ENCODE measurements around the gene PIEZO2.
"Not testable (repeated sequence)": the region's sequence is repeated elsewhere in the genome, so short reads cannot be mapped to it uniquely, and the experiment has no call there.

PIEZO2 gene

DNA sequence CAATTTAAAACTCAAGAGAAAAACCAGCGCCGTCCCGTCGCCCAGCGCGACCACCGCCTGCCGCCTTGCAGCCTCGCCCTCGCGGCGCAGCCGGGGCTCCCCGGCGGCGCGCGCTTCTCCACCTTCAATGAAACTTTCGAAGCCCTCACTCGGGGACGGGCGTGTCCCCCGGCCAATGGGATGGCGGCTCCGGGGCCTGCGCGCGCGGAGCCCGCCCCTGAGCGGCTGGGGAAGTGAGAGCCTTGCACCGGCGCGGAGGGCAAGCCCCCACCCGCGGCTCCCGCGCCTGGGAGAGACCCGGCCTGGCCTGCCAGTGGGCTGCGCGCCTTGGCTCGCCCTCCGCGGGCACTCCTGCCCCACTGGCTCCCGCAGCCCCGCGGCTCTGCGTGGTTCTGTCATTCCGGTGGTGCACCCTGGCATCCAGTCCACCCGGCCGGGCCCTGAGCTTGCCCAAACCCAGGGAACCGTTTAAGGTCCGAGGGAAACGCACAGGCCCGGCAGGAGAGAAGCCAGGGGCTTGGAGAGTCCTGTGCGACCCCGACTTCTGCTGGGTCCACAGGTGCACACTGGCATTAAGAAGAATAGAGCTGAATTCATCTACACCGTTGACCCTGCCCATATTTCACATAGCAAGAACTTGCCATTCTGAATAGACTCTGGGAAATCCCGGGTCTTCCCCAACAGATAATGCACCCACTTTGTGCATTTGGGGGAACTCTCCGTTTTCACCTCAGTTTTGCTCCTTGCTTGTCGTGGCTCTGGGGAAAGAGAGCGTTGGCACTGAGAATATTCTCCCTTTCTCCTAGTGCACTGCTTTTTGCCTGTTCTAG is at the start of gene PIEZO2:
PIEZO2 (minus strand) TSS at position 129 of the 830 bp plus-strand sequence. CDS start 981 bp downstream, outside the sequence.
- Histone ChIP-seq H3K4me1 (no peaks in the 10 kb centered on the region), H3K27me3 (ENCODE audit: low read depth) (no peaks in the 10 kb centered on the region), H3K4me3 (no peak within 1 kb of the TSS), H3K9me3 (no peaks in the 10 kb centered on the region), H3K36me3 (replicated peaks) (no peaks in the 10 kb centered on the region)
- no peak for DNase-seq (ENCODE audit: low spot score in 2 of 2)
- in situ Hi-C loops (cut with MboI; ENCODE audit: low sequenced_read_pairs): no loop called here

DNA sequence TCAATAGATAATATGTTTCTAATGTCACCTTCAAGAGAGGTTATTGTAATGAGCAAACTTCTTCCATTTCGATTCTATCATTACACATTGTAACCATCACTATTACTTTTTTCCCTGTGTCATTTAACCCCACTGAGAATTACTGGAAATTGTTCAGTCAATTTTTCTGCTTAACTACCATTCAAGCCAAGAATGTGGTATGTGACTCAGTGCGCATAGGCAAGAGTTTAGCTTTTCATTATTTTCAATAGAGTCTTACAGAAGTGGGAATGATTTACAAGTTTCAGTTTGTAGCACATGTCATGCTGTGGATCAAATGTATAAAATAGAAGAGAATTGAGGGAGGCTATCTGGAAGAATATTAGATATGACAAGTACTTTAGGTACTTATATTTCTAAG is 34.3 kb upstream of the PIEZO2 start:
- in situ Hi-C loops (cut with MboI; ENCODE audit: low sequenced_read_pairs): no loop called here
- H3K4me3 ChIP-seq: no peak overlapping the region
- H3K4me1 ChIP-seq: no peaks in the 10 kb centered on the region
- H3K36me3 ChIP-seq (replicated peaks): no peaks in the 10 kb centered on the region
- no peaks in the 10 kb centered on the region for H3K27me3 ChIP-seq (ENCODE audit: low read depth)
- H3K9me3 ChIP-seq: no peaks in the 10 kb centered on the region
- DNase-seq (ENCODE audit: low spot score in 2 of 2): no peak

DNA sequence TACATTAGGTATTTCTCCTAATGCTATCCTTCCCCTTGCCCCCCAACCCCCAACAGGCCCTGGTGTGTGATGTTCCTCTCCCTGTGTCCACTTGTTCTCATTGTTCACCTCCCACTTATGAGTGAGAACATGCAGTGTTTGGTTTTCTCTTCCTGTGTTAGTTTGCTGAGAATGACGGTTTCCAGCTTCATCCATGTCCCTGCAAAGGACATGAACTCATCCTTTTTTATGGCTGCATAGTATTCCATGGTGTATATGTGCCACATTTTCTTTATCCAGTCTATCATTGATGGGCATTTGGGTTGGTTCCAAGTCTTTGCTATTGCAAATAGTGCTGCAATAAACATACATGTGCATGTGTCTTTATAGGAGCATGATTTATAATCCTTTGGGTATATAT is 32.3 kb upstream of the PIEZO2 start:
- DNase-seq (ENCODE audit: low spot score in 2 of 2); H3K9me3 ChIP-seq; H3K27me3 ChIP-seq (ENCODE audit: low read depth); in situ Hi-C loops (cut with MboI; ENCODE audit: low sequenced_read_pairs); H3K4me3 ChIP-seq; H3K36me3 ChIP-seq (replicated peaks); H3K4me1 ChIP-seq: not testable (repeated sequence)

DNA sequence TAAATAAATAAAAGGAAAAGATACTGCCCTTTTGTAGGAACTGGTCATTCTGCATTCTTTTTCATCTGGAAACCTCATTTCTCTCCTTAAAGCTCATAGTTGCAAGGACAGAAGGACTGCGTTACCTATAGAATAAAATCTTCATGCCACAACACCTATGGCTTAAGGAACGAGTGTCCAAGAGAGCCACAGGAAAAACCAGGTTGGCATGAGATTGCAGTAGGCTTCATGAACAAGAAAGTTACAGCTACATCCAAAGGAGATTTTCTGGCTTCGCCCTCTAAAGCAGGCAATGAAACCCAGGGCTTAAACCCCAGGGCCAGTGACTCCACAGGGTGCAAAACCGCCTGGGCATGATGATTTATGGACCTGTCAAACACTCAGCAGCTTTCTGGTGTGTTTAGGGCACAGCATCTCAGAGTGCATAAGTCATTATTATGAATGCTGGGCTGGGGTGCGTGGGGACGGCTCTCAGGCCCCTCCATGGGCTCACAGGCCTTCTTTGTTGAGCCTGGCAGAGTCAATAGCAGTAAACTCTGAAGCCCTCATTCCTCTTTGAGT is 30.7 kb upstream of the PIEZO2 start:
- H3K36me3 ChIP-seq (replicated peaks): no peaks in the 10 kb centered on the region
- no peak for DNase-seq (ENCODE audit: low spot score in 2 of 2)
- H3K4me3 ChIP-seq: no peak overlapping the region
- H3K27me3 ChIP-seq (ENCODE audit: low read depth): no peaks in the 10 kb centered on the region
- no peaks in the 10 kb centered on the region for H3K9me3 ChIP-seq
- in situ Hi-C loops (cut with MboI; ENCODE audit: low sequenced_read_pairs): no loop called here
- H3K4me1 ChIP-seq: no peaks in the 10 kb centered on the region

DNA sequence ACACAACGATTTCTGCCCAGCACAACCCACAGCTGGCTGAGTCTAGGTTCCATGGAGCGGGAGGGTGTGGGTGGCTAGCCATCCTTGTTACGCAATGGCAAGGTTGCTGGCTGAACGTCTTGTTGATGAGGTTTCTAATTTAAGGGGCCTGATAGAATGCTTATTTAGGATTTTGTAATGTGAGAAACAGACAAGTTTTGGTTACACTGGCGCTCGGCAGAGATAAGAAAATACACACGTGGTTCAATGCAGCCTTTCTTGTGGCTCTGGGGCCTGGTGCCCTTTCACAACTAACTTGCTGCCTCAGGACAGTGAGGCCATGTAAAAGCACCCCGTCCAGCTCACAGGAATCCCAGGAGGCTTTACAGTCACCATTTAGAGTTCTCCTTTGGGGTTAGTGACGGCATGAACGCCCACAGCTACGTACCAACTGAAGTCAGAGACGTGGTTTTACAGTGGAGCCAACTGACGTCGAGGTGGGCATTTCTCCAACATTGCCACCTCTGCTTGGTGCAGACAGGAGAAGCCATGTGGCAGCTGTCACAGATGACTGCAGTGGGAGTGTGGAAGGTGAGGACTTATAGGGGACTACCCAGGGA is 29.7 kb upstream of the PIEZO2 start:
- Histone ChIP-seq H3K27me3 (ENCODE audit: low read depth) (no peaks in the 10 kb centered on the region), H3K9me3 (no peaks in the 10 kb centered on the region), H3K4me3 (no peak overlapping the region), H3K4me1 (no peaks in the 10 kb centered on the region), H3K36me3 (replicated peaks) (no peaks in the 10 kb centered on the region)
- in situ Hi-C loops (cut with MboI; ENCODE audit: low sequenced_read_pairs): no loop called here
- no peak for DNase-seq (ENCODE audit: low spot score in 2 of 2)

DNA sequence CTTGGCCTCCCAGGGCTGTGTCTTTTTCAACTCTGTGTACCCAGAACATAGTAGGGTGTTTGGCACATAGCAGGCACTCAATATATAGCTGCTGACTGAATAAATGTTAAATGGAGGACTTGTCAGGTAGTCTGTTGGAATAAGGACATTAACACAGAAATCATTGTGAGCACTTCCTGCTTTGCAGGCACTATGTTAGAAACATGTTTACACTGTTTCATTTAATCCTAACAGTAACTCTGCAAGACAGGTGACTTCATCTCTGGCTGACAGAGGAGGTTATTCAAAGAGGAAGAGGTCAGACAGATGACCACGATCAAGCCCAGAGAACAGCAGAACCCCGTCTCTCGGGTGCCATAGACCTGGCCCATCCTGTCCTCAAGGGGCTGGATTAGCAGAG is 28.0 kb upstream of the PIEZO2 start:
- H3K4me3 ChIP-seq: no peak overlapping the region
- H3K4me1 ChIP-seq: no peaks in the 10 kb centered on the region
- DNase-seq (ENCODE audit: low spot score in 2 of 2): no peak
- no peaks in the 10 kb centered on the region for H3K9me3 ChIP-seq
- no peaks in the 10 kb centered on the region for H3K27me3 ChIP-seq (ENCODE audit: low read depth)
- in situ Hi-C loops (cut with MboI; ENCODE audit: low sequenced_read_pairs): no loop called here
- no peaks in the 10 kb centered on the region for H3K36me3 ChIP-seq (replicated peaks)

DNA sequence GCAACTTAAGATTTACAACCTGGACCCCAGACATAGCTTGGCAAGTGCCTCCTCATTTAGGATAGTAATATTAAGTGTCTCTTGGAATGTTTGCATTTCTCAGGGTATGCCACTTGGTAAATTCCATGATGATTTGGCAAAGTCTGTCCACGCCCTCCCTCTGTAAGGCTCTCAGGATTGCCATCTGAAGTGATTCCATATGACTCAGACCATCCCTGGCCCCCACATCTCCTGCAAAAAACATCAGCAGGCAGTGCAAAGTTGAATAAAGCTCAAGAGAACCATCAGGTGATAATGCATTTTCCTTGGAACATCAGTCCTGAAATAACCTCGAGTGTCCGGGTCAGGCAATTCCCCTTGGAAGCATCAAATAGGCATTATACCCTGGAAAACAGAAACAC is 27.1 kb upstream of the PIEZO2 start:
- Histone ChIP-seq H3K27me3 (ENCODE audit: low read depth) (no peaks in the 10 kb centered on the region), H3K9me3 (no peaks in the 10 kb centered on the region), H3K4me1 (no peaks in the 10 kb centered on the region), H3K4me3 (no peak overlapping the region), H3K36me3 (replicated peaks) (no peaks in the 10 kb centered on the region)
- in situ Hi-C loops (cut with MboI; ENCODE audit: low sequenced_read_pairs): no loop called here
- DNase-seq (ENCODE audit: low spot score in 2 of 2): no peak

DNA sequence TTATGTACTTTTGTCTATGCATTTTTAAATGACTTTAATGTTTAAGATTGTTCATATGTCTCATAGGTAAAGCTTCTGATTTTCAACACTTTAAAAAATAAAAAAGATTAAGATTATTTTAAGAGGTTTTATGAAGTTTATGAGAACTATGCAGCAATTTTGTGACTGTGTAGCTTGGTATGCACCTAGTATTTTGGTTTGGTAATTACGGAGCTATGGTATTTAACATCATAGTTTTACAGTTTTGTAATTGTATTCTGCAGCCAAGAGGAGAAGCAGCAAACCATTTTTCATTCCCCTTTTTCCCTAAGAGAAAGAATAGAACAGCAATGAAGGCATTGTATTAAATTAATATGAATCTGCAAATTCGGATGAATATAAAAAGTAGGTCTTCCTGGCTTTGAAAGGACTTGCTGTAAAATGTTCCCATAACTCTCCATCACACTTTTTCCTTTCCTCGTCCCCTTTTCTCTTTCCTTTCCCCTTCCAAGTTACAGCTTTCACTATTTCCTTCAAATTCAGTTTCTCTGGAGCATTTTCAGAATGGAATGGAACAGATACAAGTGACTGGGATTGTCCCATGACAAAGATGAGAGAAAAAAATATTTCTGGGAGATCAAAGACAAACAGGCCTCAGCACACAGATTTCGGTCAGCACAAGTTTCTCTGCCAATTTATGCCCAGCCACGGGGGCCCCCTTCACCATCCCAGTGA is 26.1 kb upstream of the PIEZO2 start:
- H3K36me3 ChIP-seq (replicated peaks): no peaks in the 10 kb centered on the region
- H3K9me3 ChIP-seq: no peaks in the 10 kb centered on the region
- H3K4me3 ChIP-seq: no peak overlapping the region
- in situ Hi-C loops (cut with MboI; ENCODE audit: low sequenced_read_pairs): no loop called here
- H3K4me1 ChIP-seq: no peaks in the 10 kb centered on the region
- no peaks in the 10 kb centered on the region for H3K27me3 ChIP-seq (ENCODE audit: low read depth)
- DNase-seq (ENCODE audit: low spot score in 2 of 2): no peak

DNA sequence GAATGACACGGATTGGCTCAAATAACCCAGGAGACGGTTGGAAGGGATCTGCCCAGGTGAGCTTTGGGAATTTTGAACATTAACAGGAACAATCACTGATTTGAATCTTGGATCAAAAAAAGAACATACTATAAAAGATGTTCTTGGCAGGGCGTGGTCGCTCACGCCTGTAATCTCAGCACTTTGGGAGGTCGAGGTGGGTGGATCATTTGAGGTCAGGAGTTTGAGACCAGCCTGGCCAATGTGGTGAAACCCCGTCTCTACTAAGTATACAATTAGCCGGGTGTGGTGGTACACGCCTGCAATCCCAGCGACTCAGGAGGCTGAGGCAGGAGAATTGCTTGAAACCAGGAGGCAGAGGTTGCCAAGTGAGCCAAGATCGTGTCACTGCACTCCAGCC is 24.8 kb upstream of the PIEZO2 start:
- H3K4me3 ChIP-seq; H3K36me3 ChIP-seq (replicated peaks); H3K27me3 ChIP-seq (ENCODE audit: low read depth); DNase-seq (ENCODE audit: low spot score in 2 of 2); H3K4me1 ChIP-seq; H3K9me3 ChIP-seq; in situ Hi-C loops (cut with MboI; ENCODE audit: low sequenced_read_pairs): not testable (repeated sequence)

DNA sequence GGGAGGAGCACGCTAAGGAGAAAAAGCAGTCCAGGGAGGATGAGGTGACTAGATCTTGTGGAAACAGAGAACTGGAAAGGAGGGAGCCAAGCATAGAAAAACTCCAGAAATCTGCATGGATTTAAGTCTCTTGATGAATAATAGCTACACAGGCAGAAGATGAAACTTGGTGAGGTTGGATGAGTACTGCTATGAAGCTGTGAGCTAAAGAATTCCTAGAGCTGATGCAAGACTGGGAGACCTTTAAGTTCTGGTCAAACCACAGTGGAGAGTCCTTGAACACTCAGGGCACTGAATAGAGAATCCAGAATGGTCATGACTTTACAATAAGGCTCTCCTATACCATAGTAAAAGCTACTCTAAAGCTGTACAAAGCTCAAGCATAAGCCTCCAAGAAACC is 18.4 kb upstream of the PIEZO2 start:
- H3K36me3 ChIP-seq (replicated peaks): no peaks in the 10 kb centered on the region
- in situ Hi-C loops (cut with MboI; ENCODE audit: low sequenced_read_pairs): no loop called here
- no peak overlapping the region for H3K4me3 ChIP-seq
- H3K4me1 ChIP-seq: no peaks in the 10 kb centered on the region
- H3K9me3 ChIP-seq: no peaks in the 10 kb centered on the region
- DNase-seq (ENCODE audit: low spot score in 2 of 2): no peak
- no peaks in the 10 kb centered on the region for H3K27me3 ChIP-seq (ENCODE audit: low read depth)

DNA sequence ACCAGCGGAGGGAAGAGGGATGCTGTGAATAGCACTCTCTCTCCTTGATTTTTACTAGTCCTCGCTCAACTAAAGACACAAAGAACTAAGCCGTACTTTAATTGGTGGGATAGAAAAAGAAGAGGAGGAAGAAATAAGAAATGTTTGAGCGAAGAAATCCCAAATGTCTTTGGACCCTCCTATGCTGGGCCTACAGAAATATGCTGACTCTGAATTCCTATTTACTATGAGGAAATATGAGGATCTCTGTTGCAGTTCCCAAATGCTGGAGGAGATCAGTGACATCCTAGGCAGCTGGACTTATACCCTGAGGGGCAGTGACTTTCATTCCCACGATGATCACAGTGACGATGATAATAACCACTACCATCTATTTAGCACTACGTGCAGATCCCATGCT is 16.6 kb upstream of the PIEZO2 start:
- in situ Hi-C loops (cut with MboI; ENCODE audit: low sequenced_read_pairs): no loop called here
- Histone ChIP-seq H3K36me3 (replicated peaks) (no peaks in the 10 kb centered on the region), H3K9me3 (no peaks in the 10 kb centered on the region), H3K4me1 (no peaks in the 10 kb centered on the region), H3K4me3 (no peak overlapping the region), H3K27me3 (ENCODE audit: low read depth) (no peaks in the 10 kb centered on the region)
- DNase-seq (ENCODE audit: low spot score in 2 of 2): no peak

DNA sequence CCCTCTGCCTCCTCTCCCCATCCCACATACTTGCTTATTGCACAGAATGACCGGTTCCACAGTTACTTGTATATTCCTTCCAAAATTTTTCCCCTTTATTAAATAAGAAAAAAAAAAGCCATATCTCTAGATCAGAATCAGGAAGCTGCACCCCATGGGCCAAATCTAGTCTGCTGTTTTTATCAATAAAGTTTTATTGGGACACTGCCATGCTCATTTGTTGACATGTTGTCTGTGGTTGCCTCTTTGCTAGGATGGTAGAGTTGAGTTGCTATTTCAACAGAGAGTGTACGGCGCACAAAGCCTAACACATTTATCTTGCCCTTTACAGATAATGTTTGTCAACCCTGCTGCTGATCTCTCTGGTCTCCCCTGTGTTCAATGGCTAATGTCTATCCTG is 15.8 kb upstream of the PIEZO2 start:
- no peak for DNase-seq (ENCODE audit: low spot score in 2 of 2)
- no peaks in the 10 kb centered on the region for H3K9me3 ChIP-seq
- H3K27me3 ChIP-seq (ENCODE audit: low read depth): no peaks in the 10 kb centered on the region
- no peaks in the 10 kb centered on the region for H3K36me3 ChIP-seq (replicated peaks)
- in situ Hi-C loops (cut with MboI; ENCODE audit: low sequenced_read_pairs): no loop called here
- H3K4me3 ChIP-seq: no peak overlapping the region
- no peaks in the 10 kb centered on the region for H3K4me1 ChIP-seq

DNA sequence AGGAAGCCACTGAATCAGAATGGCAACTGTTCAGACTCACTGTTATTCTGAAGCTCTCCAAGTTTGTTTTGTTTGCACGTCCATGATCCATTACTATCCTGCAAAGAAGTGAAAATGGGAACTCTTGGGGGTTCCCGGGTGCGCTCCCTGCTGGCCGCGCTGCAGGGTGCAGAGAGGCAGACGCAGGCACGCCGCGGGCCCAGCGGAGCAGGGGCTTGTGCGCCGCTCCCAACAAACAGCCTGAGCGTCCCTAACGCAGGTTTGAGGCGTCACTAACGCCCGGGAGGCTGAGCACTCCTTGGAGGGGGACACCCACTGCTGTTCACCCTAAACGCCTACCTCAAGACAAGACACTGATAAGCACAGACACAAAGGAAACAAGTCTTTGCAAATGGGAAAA is 14.3 kb upstream of the PIEZO2 start:
- no peak for DNase-seq (ENCODE audit: low spot score in 2 of 2)

DNA sequence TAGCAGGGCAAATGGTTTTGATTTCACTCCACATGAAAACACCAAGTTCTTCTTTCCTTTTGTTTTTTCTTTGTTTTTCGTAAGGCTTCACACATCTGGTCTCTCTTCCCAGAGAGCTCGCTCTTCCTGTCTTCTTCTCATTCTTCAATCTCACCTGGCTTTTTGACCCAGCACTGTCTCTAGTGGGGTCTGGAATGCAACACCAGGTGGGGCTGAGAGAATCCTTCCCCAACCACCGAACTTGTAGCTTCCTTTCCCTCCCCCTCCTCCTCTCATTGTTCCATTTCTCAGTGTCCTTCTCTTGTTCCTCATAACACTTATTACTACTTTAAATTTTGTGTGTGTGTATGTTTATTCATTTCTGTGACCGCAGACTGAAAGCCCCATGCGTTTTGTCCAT is 13.5 kb upstream of the PIEZO2 start:
- no peaks in the 10 kb centered on the region for H3K36me3 ChIP-seq (replicated peaks)
- H3K9me3 ChIP-seq: no peaks in the 10 kb centered on the region
- in situ Hi-C loops (cut with MboI; ENCODE audit: low sequenced_read_pairs): no loop called here
- no peak overlapping the region for H3K4me3 ChIP-seq
- no peaks in the 10 kb centered on the region for H3K27me3 ChIP-seq (ENCODE audit: low read depth)
- no peak for DNase-seq (ENCODE audit: low spot score in 2 of 2)
- no peaks in the 10 kb centered on the region for H3K4me1 ChIP-seq

More for the DNA sequence above, 14.3 kb upstream of the PIEZO2 start:
- in situ Hi-C loops (cut with MboI; ENCODE audit: low sequenced_read_pairs): no loop called here
- Histone ChIP-seq H3K4me3 (no peak overlapping the region), H3K36me3 (replicated peaks) (no peaks in the 10 kb centered on the region), H3K4me1 (no peaks in the 10 kb centered on the region), H3K9me3 (no peaks in the 10 kb centered on the region), H3K27me3 (ENCODE audit: low read depth) (no peaks in the 10 kb centered on the region)
